Neural crest cell (in vitro differentiated cells): Measurements from ENCODE around the gene PAPPA2. TPM values are rescaled to one million over a fixed set of nuclear protein-coding genes. Genes with fewer than 3 reads are reported as not detected.

ENCODE experiments used
- DNase-seq: peaks from one replicate; pipeline ENCODE4 v3.0.0; 2021; ENCODE audit warnings: low read depth, mixed read lengths, low spot score
- H3K27ac Mint-ChIP-seq: one replicate; pipeline ENCODE4 v1.8.0; 2021; ENCODE audit warnings: mild to moderate bottlenecking, mixed read lengths; ENCODE audit not compliant: unreplicated experiment
- H3K27me3 Mint-ChIP-seq: 2 replicates; pipeline ENCODE4 v1.8.0; 2021; ENCODE audit warnings: low read depth, mild to moderate bottlenecking, mixed read lengths
- H3K36me3 Mint-ChIP-seq: 2 replicates; pipeline ENCODE4 v1.8.0; 2021; ENCODE audit warnings: low read depth, mild to moderate bottlenecking, mixed read lengths
- H3K4me1 Mint-ChIP-seq: 2 replicates; pipeline ENCODE4 v1.8.0; 2021; ENCODE audit warnings: mixed read lengths
- H3K4me3 Mint-ChIP-seq: one replicate; pipeline ENCODE4 v1.8.0; 2021; ENCODE audit warnings: mild to moderate bottlenecking, mixed read lengths
- H3K9me3 Mint-ChIP-seq: 2 replicates; pipeline ENCODE4 v1.8.0; 2021; ENCODE audit warnings: mixed read lengths
- total RNA-seq: library from RNA; stranded (reverse); gene quantifications from 2 replicates; pipeline ENCODE4 v1.2.1, GENCODE V29; 2021
- TF ChIP-seq, protein P1 (sequence below): fragments of 200-600 bp; sonication (generic); conservative IDR thresholded peaks from 2 replicates; pipeline ENCODE4 v1.5.0; 2021; ENCODE audit warnings: antibody characterized with exemption, mild to moderate bottlenecking

PAPPA2 gene
- total RNA-seq, 1 donor from 2014 or later: 0.79 TPM

DNA sequence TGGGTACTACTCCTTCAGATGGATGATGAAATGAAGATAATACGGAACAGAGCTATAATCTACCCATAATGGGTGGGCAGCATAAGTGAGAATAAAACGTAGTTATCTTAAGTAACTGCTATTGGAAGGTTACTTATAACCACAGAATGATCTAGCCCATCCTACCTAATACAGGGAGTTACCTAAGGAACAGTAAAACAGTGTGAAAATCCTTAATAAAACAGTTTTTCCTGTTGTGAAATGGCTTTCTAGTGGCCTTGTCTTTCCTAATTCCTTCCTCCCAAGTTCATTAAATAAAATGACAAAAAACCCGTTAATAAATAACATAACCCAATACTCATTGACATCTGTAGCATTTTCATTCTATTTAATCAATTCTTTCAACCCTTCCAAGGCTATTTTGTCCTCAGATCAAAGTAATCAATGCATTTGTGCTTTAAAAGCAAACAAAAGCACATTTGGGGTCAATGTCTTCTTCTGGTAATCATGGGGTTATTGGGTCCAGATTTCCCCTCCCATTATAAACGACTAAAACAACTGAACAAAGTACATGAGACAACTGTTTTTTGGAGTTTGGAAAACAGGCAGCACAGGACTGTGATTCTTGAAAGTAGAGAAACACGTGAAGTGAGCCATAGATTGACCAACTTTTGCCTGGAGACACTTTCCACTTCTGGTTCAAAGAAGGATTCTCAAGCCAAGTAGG, 42.0 kb downstream of the PAPPA2 start:
- peaks cover 20% of the 10 kb centered on the region for H3K27me3 Mint-ChIP-seq
- peaks cover 4% of the 10 kb centered on the region for H3K9me3 Mint-ChIP-seq
- H3K4me1 Mint-ChIP-seq: no peaks in the 10 kb centered on the region
- H3K27ac Mint-ChIP-seq: no peak overlapping the region
- no peaks in the 10 kb centered on the region for H3K36me3 Mint-ChIP-seq
- DNase-seq: no peak
- TF ChIP-seq, protein P1, sequence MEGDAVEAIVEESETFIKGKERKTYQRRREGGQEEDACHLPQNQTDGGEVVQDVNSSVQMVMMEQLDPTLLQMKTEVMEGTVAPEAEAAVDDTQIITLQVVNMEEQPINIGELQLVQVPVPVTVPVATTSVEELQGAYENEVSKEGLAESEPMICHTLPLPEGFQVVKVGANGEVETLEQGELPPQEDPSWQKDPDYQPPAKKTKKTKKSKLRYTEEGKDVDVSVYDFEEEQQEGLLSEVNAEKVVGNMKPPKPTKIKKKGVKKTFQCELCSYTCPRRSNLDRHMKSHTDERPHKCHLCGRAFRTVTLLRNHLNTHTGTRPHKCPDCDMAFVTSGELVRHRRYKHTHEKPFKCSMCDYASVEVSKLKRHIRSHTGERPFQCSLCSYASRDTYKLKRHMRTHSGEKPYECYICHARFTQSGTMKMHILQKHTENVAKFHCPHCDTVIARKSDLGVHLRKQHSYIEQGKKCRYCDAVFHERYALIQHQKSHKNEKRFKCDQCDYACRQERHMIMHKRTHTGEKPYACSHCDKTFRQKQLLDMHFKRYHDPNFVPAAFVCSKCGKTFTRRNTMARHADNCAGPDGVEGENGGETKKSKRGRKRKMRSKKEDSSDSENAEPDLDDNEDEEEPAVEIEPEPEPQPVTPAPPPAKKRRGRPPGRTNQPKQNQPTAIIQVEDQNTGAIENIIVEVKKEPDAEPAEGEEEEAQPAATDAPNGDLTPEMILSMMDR: no peak
- no peak overlapping the region for H3K4me3 Mint-ChIP-seq

DNA sequence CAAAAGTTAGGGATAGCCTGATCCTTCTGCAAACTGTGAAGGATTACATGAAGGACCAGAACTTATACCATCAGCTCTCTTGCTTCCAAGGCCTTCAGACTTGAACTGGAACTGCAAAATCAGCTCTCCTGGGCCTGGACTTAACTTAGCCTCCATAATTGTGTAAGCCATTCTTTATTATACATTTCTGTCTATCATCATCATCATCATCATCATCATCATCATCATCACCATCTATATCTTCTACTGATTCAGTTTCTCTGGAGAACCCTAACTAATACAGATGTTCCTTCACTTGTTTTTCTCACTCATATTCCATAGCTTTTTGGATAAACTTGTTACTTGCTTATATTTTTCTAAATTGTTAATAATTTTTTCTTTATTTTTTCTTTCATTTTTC, 50.0 kb downstream of the PAPPA2 start:
- no peak overlapping the region for H3K27ac Mint-ChIP-seq
- H3K36me3 Mint-ChIP-seq: no peaks in the 10 kb centered on the region
- H3K4me1 Mint-ChIP-seq: no peaks in the 10 kb centered on the region
- DNase-seq: no peak
- TF ChIP-seq, protein P1: no peak
- peaks cover 13% of the 10 kb centered on the region for H3K9me3 Mint-ChIP-seq
- no peak overlapping the region for H3K4me3 Mint-ChIP-seq
- peaks cover 2% of the 10 kb centered on the region for H3K27me3 Mint-ChIP-seq

DNA sequence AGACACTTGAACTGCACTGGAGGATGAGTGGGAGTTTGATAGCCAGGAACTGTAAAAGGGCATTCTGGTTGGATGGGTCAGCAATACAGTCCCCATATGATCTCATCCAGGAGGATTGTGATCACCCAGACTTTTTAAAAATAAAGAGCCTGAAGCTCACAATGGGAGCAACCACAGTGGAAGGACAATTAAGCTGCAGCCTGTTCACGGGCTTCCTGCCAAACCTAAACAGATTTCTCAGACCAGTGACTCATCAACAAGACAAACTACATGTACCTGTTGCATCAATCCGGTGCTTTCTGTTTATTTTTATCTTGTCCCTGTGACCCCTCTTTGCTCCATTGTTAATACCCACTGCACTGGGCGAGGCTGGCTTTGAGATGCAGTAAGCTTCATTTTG, 52.3 kb downstream of the PAPPA2 start:
- Mint-ChIP-seq H3K9me3 (peaks cover 13% of the 10 kb centered on the region), H3K4me1 (no peaks in the 10 kb centered on the region), H3K27ac (no peak overlapping the region), H3K27me3 (no peaks in the 10 kb centered on the region), H3K4me3 (no peak overlapping the region), H3K36me3 (no peaks in the 10 kb centered on the region)
- DNase-seq: no peak
- TF ChIP-seq, protein P1: no peak

DNA sequence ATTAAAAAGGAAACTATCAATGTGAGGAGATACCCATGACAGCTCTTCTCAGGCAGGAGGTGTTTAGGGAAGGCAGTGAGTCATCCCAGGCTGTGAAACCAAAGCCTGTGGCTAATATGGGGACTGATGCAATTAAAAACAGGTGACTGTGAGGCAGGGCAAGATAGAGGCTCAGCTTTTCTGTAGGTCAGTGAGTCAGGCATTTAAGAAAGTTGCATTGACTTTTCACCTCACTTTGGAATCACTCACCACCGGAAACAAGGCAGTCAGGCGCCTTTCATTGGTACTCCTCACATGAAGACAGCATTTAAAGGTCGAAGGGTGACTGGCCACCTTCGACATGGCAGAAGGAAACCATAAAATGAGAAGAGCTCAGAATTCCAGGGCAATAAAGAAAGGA, 54.5 kb downstream of the PAPPA2 start:
- Mint-ChIP-seq H3K27ac (no peak overlapping the region), H3K36me3 (no peaks in the 10 kb centered on the region), H3K9me3 (peaks cover 11% of the 10 kb centered on the region), H3K4me1 (no peaks in the 10 kb centered on the region), H3K27me3 (no peaks in the 10 kb centered on the region), H3K4me3 (no peak overlapping the region)
- TF ChIP-seq, protein P1: no peak
- no peak for DNase-seq

DNA sequence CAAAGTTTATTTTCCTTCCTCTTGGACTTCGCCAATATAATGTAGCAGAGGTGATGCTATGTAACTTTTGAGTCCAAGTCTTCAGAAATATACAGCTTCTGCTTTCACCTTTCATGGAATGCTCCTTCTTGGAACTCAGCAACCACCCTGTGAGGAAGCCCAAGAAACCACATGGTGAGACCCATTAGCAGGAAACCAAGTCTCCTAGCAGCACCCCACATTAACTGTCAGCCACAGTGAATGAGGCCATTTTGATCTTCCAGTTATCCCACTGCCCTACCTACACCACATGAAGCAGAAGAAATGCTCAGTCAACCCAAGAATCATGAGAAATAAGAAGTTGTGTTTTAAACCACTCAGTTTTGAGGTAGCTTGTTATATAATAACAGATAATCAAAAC, 58.2 kb downstream of the PAPPA2 start:
- Mint-ChIP-seq H3K27ac (peak overlapping the region; percentile 1), H3K36me3 (no peaks in the 10 kb centered on the region), H3K9me3 (peaks cover 3% of the 10 kb centered on the region), H3K27me3 (no peaks in the 10 kb centered on the region), H3K4me3 (no peak overlapping the region), H3K4me1 (no peaks in the 10 kb centered on the region)
- TF ChIP-seq, protein P1: no peak
- DNase-seq: no peak
